ENCODE data around the gene ENDOD1.

The ENDOD1 gene

GRCh38 chr11:95076416-95076815, 13.2 kb upstream of the ENDOD1 start:
- DNase-seq (ENCODE audit: low read depth in 2 of 2): no peak

- no peak for DNase-seq (ENCODE audit: low read depth in 2 of 2)
Measured at GRCh38 chr11:95076981-95077380, 12.7 kb upstream of the ENDOD1 start.

- no peak for DNase-seq (ENCODE audit: low read depth in 2 of 2)
Measured at GRCh38 chr11:95078526-95078925, 11.1 kb upstream of the ENDOD1 start.

DNA sequence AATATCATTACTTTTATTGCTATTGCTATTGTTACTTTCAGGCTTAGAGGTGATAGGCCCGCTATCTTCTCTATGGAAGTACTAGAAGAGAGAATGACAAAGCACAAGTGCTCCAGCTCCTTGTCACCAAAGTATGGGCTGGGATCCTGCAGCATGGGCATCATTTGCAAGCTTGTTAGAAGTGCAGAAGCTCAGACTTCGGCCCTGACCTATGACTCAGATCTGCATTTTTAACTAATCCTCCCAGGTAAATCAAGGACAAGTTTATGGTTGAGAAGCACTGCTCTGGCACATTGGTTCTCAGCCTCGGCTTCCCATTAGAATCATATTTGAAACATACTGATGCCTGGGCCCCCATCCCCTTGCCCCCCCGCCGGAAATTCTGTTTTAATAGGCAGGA, 8.6 kb upstream of the ENDOD1 start:
- DNase-seq (ENCODE audit: low read depth in 2 of 2): no peak

DNA sequence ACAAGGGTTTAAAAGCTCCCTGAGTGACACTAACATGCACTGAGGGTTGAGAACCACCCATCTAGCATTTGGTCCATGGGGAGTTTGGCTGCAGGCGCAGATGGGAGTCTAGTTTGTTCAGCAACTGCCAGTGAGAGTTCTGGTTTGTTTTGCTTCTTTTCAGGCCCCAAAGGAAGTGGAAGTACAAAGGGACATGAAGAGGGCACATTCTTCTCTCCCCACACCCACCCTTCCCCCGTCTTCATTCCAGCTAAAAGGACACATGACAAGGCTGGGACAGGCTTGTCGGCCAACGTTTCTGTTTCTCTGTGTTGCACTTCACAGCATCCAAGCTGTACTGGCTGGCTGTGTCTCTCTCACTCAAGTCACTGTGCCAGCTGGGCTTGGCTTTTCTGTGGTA, 8.2 kb upstream of the ENDOD1 start:
- no peak for DNase-seq (ENCODE audit: low read depth in 2 of 2)

GRCh38 chr11:95082576-95083001, 7.1 kb upstream of the ENDOD1 start:
- no peak for DNase-seq (ENCODE audit: low read depth in 2 of 2)

GRCh38 chr11:95084509-95084908, 5.1 kb upstream of the ENDOD1 start:
- peak in 1 of 2 donors; percentile 32 for DNase-seq (ENCODE audit: low read depth in 2 of 2)

DNA sequence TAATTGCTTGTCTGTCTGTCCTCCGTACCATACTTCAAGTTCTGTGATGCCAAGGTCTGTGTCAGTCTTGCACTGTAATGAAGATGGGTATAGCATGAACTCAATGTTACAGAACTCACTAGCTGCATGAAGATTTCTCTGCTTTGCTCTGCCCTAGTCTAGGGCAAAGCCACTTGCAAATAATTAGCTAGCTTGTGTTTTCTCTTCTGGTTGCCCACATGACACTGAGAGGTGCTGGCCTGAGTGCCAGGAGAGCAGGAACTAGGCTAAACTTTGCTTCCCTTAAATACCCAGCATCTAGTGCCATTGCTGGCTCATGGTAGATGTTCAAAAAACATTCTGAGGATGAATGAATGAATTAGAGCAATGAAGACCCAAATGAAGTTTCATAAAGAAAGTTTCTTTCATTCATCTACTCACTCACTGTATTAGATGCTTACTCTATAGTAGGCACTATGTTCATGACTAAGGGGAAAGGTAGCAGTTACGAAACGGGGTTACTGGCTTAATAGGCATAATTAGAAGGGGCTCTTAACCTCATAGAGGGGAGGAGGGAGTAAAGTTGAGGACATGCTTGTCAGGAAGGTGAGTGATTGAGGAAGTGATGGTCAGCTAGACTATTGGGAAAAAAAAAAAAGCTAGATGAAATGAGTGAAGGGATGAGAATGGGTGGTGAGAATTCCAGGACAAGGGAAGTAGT, 4.4 kb upstream of the ENDOD1 start:
- no peak for DNase-seq (ENCODE audit: low read depth in 2 of 2)

DNA sequence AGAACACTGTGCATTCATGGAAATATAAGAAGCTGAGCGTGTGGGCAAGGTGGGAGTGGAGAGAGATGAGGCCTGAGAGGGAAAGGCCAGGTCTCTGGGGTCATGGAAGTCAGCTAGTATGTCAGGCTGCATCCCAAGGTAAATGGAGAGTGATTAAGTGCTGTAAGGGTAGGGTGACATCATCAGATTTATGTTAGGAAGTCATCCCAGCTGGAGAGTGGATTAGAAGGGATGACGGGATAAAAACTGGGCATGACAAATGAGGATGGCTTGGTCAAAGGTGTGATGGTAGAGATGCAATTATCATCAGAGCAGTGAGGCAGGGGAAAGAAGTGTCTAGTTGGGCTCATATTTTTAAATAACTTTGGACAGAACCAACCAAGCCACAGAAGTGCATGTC, 3.5 kb upstream of the ENDOD1 start:
- no peak for DNase-seq (ENCODE audit: low read depth in 2 of 2)

DNA sequence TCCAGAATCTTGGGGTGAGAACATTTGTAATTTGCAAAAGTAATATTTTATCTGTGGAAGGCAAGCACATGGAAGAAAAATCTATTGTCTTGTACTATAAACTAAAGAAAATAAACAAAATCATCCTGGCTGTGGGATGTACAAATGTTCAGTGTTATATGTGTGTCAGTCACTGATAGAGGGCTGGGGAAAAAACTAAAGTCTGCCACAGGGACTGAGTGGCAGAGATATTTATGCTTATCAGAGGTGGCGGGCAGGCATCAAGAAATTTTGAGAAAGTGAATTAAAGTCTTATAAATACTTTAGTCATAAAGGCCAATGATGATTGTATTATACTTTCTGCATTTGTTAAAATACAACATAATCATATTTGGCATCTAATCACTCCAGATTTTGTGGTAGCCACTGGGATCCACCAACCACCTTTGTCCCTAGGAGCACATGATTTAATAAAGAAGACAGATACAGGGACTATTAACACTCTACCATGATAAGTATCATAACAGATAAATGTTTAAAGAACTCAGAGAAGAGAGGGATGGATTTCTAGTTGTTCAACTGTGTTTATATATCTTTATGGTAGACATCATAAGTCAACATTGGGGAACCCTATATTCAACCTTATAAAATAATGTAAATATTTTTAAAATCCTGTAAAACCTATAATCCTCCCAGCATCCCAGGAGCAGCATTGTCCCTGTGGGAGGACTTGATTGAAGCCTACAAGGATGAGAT, 2.6 kb upstream of the ENDOD1 start:
- no peak for DNase-seq (ENCODE audit: low read depth in 2 of 2)

GRCh38 chr11:95088946-95089619, 563 bp upstream of the ENDOD1 start:
- no peak for DNase-seq (ENCODE audit: low read depth in 2 of 2)

- no peak for DNase-seq (ENCODE audit: low read depth in 2 of 2)
Measured at GRCh38 chr11:95091663-95092180, 2.1 kb downstream of the ENDOD1 start.

DNA sequence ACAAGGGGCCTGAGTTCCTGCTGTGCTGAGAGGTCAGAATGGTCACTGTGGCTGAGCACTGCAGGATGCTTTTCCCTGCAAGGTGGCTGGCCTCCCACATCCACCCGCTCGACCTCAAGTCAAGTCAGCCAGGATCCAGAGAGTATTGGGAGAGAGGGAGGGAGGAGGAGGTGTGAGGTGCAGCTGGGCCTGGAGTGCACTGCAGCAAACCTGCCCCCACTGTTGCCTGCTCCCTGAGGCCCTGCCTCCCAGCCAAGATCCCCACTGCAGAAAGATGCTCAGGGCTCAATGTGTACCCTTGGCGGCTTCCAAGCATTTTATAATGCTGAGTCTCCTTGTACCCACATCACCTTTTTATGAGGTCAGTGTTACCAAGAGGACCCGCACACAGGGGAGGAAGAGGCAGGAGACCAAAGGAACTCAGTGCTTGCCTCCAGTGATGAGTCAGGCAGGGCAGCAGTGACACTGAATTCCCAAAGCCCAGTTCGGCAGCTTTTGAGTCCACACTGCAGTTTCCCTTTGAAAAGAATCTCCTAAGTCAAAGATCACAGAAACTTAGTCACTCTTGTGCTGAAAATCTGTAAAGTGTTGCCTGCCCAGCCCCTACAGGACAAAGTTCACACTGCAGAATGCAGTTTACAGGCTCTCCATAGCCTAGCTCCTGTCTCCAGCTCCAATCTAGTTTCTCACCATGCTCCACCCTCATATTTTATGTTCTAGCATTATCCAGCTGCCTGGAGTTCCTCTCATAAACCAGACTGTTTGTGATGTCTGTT, 3.1 kb downstream of the ENDOD1 start:
- no peak for DNase-seq (ENCODE audit: low read depth in 2 of 2)

DNA sequence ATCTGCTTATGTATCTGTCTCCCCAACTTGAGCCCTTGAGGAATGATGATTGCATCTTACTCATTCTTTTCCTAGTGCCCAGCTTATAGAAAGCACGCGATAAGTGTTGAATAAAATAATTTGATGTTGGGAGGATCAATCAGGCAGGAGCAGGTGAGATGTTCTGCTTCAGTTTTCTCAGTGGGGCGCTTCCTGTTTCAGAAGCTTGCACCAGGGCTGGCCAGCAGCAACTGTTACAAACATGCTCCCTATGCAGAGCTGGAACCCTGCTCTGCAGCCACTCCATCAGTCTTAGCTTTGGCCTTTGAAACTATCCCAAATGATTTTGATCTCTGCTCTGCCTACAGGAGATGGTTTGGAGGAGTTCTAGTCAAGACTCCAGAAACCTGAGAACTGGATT, 3.9 kb downstream of the ENDOD1 start:
- no peak for DNase-seq (ENCODE audit: low read depth in 2 of 2)

GRCh38 chr11:95095858-95096587, 6.4 kb downstream of the ENDOD1 start:
- DNase-seq (ENCODE audit: low read depth in 2 of 2): no peak

DNA sequence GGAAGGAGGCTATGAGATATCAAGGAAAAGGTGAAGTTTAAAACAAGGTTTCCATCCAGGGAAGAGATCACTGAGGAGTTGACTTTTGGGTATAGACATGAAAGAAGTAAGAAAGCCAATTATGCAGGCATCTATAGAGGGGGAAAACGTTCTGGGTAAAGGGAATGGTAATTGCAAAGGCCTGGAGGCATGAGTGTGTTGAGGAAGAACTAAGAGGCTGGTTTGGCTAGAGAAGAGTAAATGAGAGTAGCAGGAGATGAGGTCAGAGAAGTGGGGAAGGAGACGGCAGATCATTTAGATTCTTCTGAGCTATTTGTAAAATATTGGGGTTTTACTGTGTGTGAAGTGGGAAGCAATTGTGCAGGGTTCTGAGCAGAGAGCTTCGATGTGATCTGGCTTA, 7.6 kb downstream of the ENDOD1 start:
- no peak for DNase-seq (ENCODE audit: low read depth in 2 of 2)

- no peak for DNase-seq (ENCODE audit: low read depth in 2 of 2)
Measured at GRCh38 chr11:95098826-95099225, 9.2 kb downstream of the ENDOD1 start.

GRCh38 chr11:95100191-95100648, 10.6 kb downstream of the ENDOD1 start:
- DNase-seq (ENCODE audit: low read depth in 2 of 2): no peak

- no peak for DNase-seq (ENCODE audit: low read depth in 2 of 2)
Measured at GRCh38 chr11:95100856-95101507, 11.3 kb downstream of the ENDOD1 start.

DNA sequence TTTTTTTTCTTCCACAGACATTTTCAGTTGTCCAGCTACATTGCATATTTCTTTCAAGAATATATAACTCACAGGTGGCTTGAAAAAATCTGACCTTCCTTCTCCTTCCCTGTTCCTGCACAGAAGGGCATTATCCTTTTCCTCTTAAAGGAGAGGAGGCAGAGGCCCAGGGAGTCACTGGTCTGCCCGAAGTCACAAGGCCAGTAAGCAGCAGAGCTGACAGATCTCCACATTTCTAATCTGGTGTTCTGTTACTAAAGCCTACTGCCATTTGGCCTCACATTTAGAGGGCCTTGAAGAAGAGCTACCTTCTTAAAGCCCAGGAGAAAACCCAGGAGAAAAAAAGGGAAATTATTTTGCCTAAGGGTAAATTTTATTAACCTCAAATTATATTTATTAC, 12.3 kb downstream of the ENDOD1 start:
- DNase-seq (ENCODE audit: low read depth in 2 of 2): no peak

- no peak for DNase-seq (ENCODE audit: low read depth in 2 of 2)
Measured at GRCh38 chr11:95102733-95103132, 13.1 kb downstream of the ENDOD1 start.

Data from activated CD8-positive, alpha-beta memory T cell treated with anti-CD3 and anti-CD28 coated beads for 4 hours (primary cell).